ENCODE measurements around the gene BEST1.

GRCh38 chr11:62004473-62004872 lies 54.3 kb downstream of the BEST1 start:
- no peak for TF ChIP-seq CTCF (IDR thresholded peaks at IDR 0.05; ENCODE audit: poor library complexity, severe bottlenecking)
- TF ChIP-seq MXI1 (conservative IDR thresholded peaks at IDR 0.05; ENCODE audit: poor library complexity, severe bottlenecking), result no peak
